CD14-positive monocyte (primary cell): Measurements from ENCODE around the gene EPHA6. TPM values are rescaled to one million over a fixed set of nuclear protein-coding genes. Genes with fewer than 3 reads are reported as not detected.

Experiments
- DNase-seq, 3 donors: peaks; one replicate each; pipeline ENCODE4 v3.0.0-alpha.2; 2011 to 2022
- H2AFZ ChIP-seq: 2 replicates; pipeline ENCODE4 v1.6.0; 2012; ENCODE audit warnings: mild to moderate bottlenecking, low read depth, low read length, inconsistent platforms; ENCODE audit not compliant: insufficient read depth, poor library complexity, severe bottlenecking
- H3K27ac ChIP-seq, 2 donors: 1 replicate in 1 of 2; 2 replicates in 1 of 2; pipeline ENCODE4 v1.5.1; 2012 to 2013; ENCODE audit warnings: low read length in 2 of 2, control low read depth in 1 of 2, inconsistent platforms in 1 of 2, low read depth in 1 of 2, mild to moderate bottlenecking in 1 of 2
- H3K27me3 ChIP-seq, 2 donors: one replicate each; pipeline versions ENCODE4 v1.6.0 to v1.6.1; 2011 to 2013; ENCODE audit warnings: low read length in 2 of 2; ENCODE audit not compliant: control insufficient read depth in 2 of 2, insufficient read depth in 2 of 2
- H3K36me3 ChIP-seq, 2 donors: replicated peaks in 1 of 2; 1 replicate in 1 of 2; 2 replicates in 1 of 2; pipeline versions ENCODE4 v1.5.1 to v1.6.1; 2012 to 2013; ENCODE audit warnings: low read length in 2 of 2, control low read depth in 1 of 2, inconsistent platforms in 1 of 2, mild to moderate bottlenecking in 1 of 2; ENCODE audit not compliant: insufficient read depth in 2 of 2, control insufficient read depth in 1 of 2
- H3K4me1 ChIP-seq, 2 donors: 1 replicate in 1 of 2; 2 replicates in 1 of 2; pipeline versions ENCODE4 v1.5.1 to v1.6.1; 2012 to 2013; ENCODE audit warnings: low read length in 2 of 2, control low read depth in 1 of 2, inconsistent platforms in 1 of 2, mild to moderate bottlenecking in 1 of 2, moderate library complexity in 1 of 2; ENCODE audit not compliant: insufficient read depth in 2 of 2, control insufficient read depth in 1 of 2
- H3K4me2 ChIP-seq: replicated peaks from 2 replicates; pipeline ENCODE3; 2012; ENCODE audit warnings: low read length, moderate library complexity, mild to moderate bottlenecking; ENCODE audit not compliant: poor library complexity, severe bottlenecking; ENCODE audit errors: extremely low read depth
- H3K4me3 ChIP-seq, 3 experiments: fragments of 200-600 bp in 1 of 3; sonication (generic) in 1 of 3; replicated peaks in 1 of 3; 1 replicate in 2 of 3; 2 replicates in 1 of 3; pipeline ENCODE4 v1.5.1; 2011 to 2013; ENCODE audit warnings: low read length in 3 of 3, mild to moderate bottlenecking in 3 of 3, control low read depth in 2 of 3, low read depth in 2 of 3, inconsistent platforms in 1 of 3, moderate library complexity in 1 of 3
- H3K79me2 ChIP-seq: 2 replicates; pipeline ENCODE4 v1.6.0; 2012; ENCODE audit warnings: mild to moderate bottlenecking, control low read depth, inconsistent platforms, low read length, moderate library complexity; ENCODE audit not compliant: insufficient read depth
- H3K9ac ChIP-seq: 2 replicates; pipeline ENCODE4 v1.6.0; 2017; ENCODE audit warnings: low read length, mild to moderate bottlenecking; ENCODE audit not compliant: insufficient read depth, poor library complexity, severe bottlenecking
- H3K9me3 ChIP-seq, 2 donors: replicated peaks in 1 of 2; 1 replicate in 1 of 2; 2 replicates in 1 of 2; pipeline versions ENCODE4 v1.5.1 to v1.6.1; 2012 to 2013; ENCODE audit warnings: low read length in 2 of 2, control low read depth in 1 of 2; ENCODE audit not compliant: control insufficient read depth in 1 of 2, insufficient read depth in 1 of 2
- H4K20me1 ChIP-seq: 2 replicates; pipeline ENCODE4 v1.6.0; 2012; ENCODE audit warnings: mild to moderate bottlenecking, low read length, control low read depth, moderate library complexity; ENCODE audit not compliant: insufficient read depth
- H3K27ac Mint-ChIP-seq, 7 donors: one replicate each; pipeline ENCODE4 v1.8.0; 2020; ENCODE audit warnings: mild to moderate bottlenecking in 7 of 7, mixed read lengths in 7 of 7, moderate library complexity in 6 of 7, inconsistent platforms in 2 of 7
- H3K27me3 Mint-ChIP-seq, 3 donors: one replicate each; pipeline ENCODE4 v1.8.0; 2021 to 2022; ENCODE audit warnings: low read depth in 3 of 3, mild to moderate bottlenecking in 3 of 3, mixed read lengths in 3 of 3, moderate library complexity in 3 of 3, inconsistent platforms in 1 of 3
- H3K36me3 Mint-ChIP-seq, 2 donors: one replicate each; pipeline ENCODE4 v1.8.0; 2020; ENCODE audit warnings: mixed read lengths in 2 of 2, inconsistent platforms in 1 of 2, mild to moderate bottlenecking in 1 of 2
- H3K4me1 Mint-ChIP-seq: one replicate; pipeline ENCODE4 v1.8.0; 2020; ENCODE audit warnings: mild to moderate bottlenecking, mixed read lengths
- H3K4me3 Mint-ChIP-seq, 2 donors: one replicate each; pipeline ENCODE4 v1.8.0; 2020; ENCODE audit warnings: mild to moderate bottlenecking in 2 of 2, mixed read lengths in 2 of 2, moderate library complexity in 1 of 2
- H3K9me3 Mint-ChIP-seq, 7 donors: one replicate each; pipeline ENCODE4 v1.8.0; 2020 to 2022; ENCODE audit warnings: mixed read lengths in 7 of 7, mild to moderate bottlenecking in 6 of 7, moderate library complexity in 6 of 7, inconsistent platforms in 2 of 7
- CTCF ChIP-seq: fragments of 200-600 bp; IDR thresholded peaks from one replicate; pipeline ENCODE4 v1.8.0; 2022; ENCODE audit warnings: antibody characterized with exemption, mild to moderate bottlenecking
- WGBS: methylation state at CpG from one replicate; pipeline ENCODE4 v1.1.5; 2013; ENCODE audit warnings: missing lambda C conversion rate; ENCODE audit not compliant: insufficient coverage; 5-methylcytosine and 5-hydroxymethylcytosine counted together
- intact Hi-C, 2 donors: fragments of 100-400 bp; cut with micrococcal nuclease; formaldehyde crosslinking; loops; one replicate each; pipeline versions ENCODE4 v1.15.0 to v1.15.1; 2023
- polyA plus RNA-seq, 3 donors: library from polyadenylated mRNA; depleted of rRNA in 1 of 3; unstranded in 2 of 3; stranded (reverse) in 1 of 3; fragments of 300-500 nt in 2 of 3; fragments of >200 nt in 1 of 3; fragmentation: Illumina TruSeq in 2 of 3; gene quantifications; 1 replicate in 2 of 3; 2 replicates in 1 of 3; pipeline ENCODE4 v1.2.3, GENCODE V29; 2012 to 2021

The EPHA6 gene
- polyA plus RNA-seq, 3 donors = not detected

GRCh38 chr3:97306226-97306625, 491.8 kb downstream of the EPHA6 start:
- Histone ChIP-seq H3K4me2 (no peak overlapping the region), H2AFZ (no peak overlapping the region), H3K27me3 (no peaks in the 10 kb centered on the region), H3K4me1 (no peaks in the 10 kb centered on the region), H3K36me3 (no peaks in the 10 kb centered on the region), H3K27ac (no peak overlapping the region), H3K9ac (no peak overlapping the region), H4K20me1 (no peaks in the 10 kb centered on the region), H3K79me2 (no peaks in the 10 kb centered on the region), H3K4me3 (no peak overlapping the region), H3K9me3 (no peaks in the 10 kb centered on the region)
- Mint-ChIP-seq H3K4me3 (no peak overlapping the region), H3K9me3 (peaks cover 0 to 6% (median 0%) of the 10 kb centered on the region in 7 donors), H3K27me3 (no peaks in the 10 kb centered on the region), H3K4me1 (no peaks in the 10 kb centered on the region), H3K27ac (no peak overlapping the region), H3K36me3 (no peaks in the 10 kb centered on the region)
- DNase-seq = no peak
- no CpG with 5 or more reads among the region's 1 CpG for WGBS
- intact Hi-C loops = no loop called here
- TF ChIP-seq CTCF = no peak

GRCh38 chr3:97338375-97338774, 524.0 kb downstream of the EPHA6 start:
- Mint-ChIP-seq H3K27ac (no peak overlapping the region), H3K9me3 (peaks cover 2 to 17% (median 7%) of the 10 kb centered on the region in 7 donors), H3K4me1 (no peaks in the 10 kb centered on the region), H3K36me3 (no peaks in the 10 kb centered on the region), H3K27me3 (no peaks in the 10 kb centered on the region), H3K4me3 (no peak overlapping the region)
- no peak overlapping the region for H3K4me2 ChIP-seq
- intact Hi-C loops = no loop called here
- no peak overlapping the region for H3K9ac ChIP-seq
- no peaks in the 10 kb centered on the region for H3K36me3 ChIP-seq
- H3K27me3 ChIP-seq = no peaks in the 10 kb centered on the region
- no peaks in the 10 kb centered on the region for H4K20me1 ChIP-seq
- H3K4me3 ChIP-seq = no peak overlapping the region
- no peak overlapping the region for H3K27ac ChIP-seq
- TF ChIP-seq CTCF = no peak
- H2AFZ ChIP-seq = no peak overlapping the region
- H3K9me3 ChIP-seq = peaks cover 0 to 9% of the 10 kb centered on the region in 2 donors
- no peaks in the 10 kb centered on the region for H3K79me2 ChIP-seq
- DNase-seq = no peak
- H3K4me1 ChIP-seq = no peaks in the 10 kb centered on the region
- WGBS = 78% methylated on average over 1 of the region's 3 CpGs
